Left lobe of liver (tissue), 2 donors: ENCODE measurements around the gene TM9SF4. TPM values are rescaled to one million over a fixed set of nuclear protein-coding genes. Genes with fewer than 3 reads are reported as not detected.
A peak's percentile ranks its signal among the peaks of the same experiment; 100 is the strongest.
"Not testable (repeated sequence)": the region's sequence is repeated elsewhere in the genome, so short reads cannot be mapped to it uniquely, and the experiment has no call there.

Experiments used
- ATAC-seq: fragments of 200-7000 bp; cut with Tn5 transposase; one replicate; pipeline ENCODE4 v1.9.1; 2020; ENCODE audit warnings: mild to moderate bottlenecking, moderate library complexity
- DNase-seq: peaks from one replicate; pipeline ENCODE4 v3.0.0-alpha.2; 2020; ENCODE audit warnings: low spot score
- total RNA-seq: library from RNA; stranded (reverse); gene quantifications from one replicate; pipeline ENCODE4 v1.2.1, GENCODE V29; 2021
- donor health status: DM: no; HTN: no; CAD: no; lungs with moderate emphysema.
- donor health status: DM: no; HTN: yes; CAD: no.

The TM9SF4 gene
- total RNA-seq, 1 donor from 2014 or later = 25.3 TPM

GRCh38 chr20:32188376-32189122 lies 79.0 kb downstream of the TM9SF4 start:
- ATAC-seq (no peak), DNase-seq (no peak)

- no peak for DNase-seq
- ATAC-seq = no peak
These were observed 79.6 kb downstream of the TM9SF4 start for GRCh38 chr20:32189123-32189410.

- no peak for DNase-seq
- ATAC-seq = peak; percentile 35
These were observed 80.4 kb downstream of the TM9SF4 start for GRCh38 chr20:32189691-32190615.

- DNase-seq (no peak), ATAC-seq (peak; percentile 66)
These were observed 81.3 kb downstream of the TM9SF4 start for GRCh38 chr20:32190616-32191415.

- DNase-seq (no peak), ATAC-seq (no peak)
These were observed 81.9 kb downstream of the TM9SF4 start for GRCh38 chr20:32191422-32191821.

GRCh38 chr20:32191873-32192272 lies 82.4 kb downstream of the TM9SF4 start:
- DNase-seq = no peak
- ATAC-seq = no peak

GRCh38 chr20:32192698-32193097 lies 83.2 kb downstream of the TM9SF4 start:
- no peak for ATAC-seq

GRCh38 chr20:32193336-32193735 lies 83.8 kb downstream of the TM9SF4 start:
- not testable (repeated sequence) for ATAC-seq, DNase-seq

More at GRCh38 chr20:32192698-32193097, 83.2 kb downstream of the TM9SF4 start:
- no peak for DNase-seq

GRCh38 chr20:32193996-32194395 lies 84.5 kb downstream of the TM9SF4 start:
- ATAC-seq (no peak), DNase-seq (no peak)

- ATAC-seq (peak; percentile 89), DNase-seq (peak; percentile 89)
These were observed 86.1 kb downstream of the TM9SF4 start for GRCh38 chr20:32195581-32195980.

- DNase-seq = not testable (repeated sequence)
These were observed 87.1 kb downstream of the TM9SF4 start for GRCh38 chr20:32196613-32197012.

GRCh38 chr20:32197136-32197535 lies 87.6 kb downstream of the TM9SF4 start:
- not testable (repeated sequence) for ATAC-seq, DNase-seq

More at GRCh38 chr20:32196613-32197012, 87.1 kb downstream of the TM9SF4 start:
- not testable (repeated sequence) for ATAC-seq

GRCh38 chr20:32199006-32199405 lies 89.5 kb downstream of the TM9SF4 start:
- DNase-seq = no peak
- ATAC-seq = no peak

- DNase-seq (no peak), ATAC-seq (no peak)
These were observed 91.9 kb downstream of the TM9SF4 start for GRCh38 chr20:32201296-32201976.

GRCh38 chr20:32201977-32202363 lies 92.5 kb downstream of the TM9SF4 start:
- DNase-seq = no peak
- ATAC-seq = no peak

- ATAC-seq = no peak
- no peak for DNase-seq
These were observed 94.1 kb downstream of the TM9SF4 start for GRCh38 chr20:32203356-32204204.

- no peak for ATAC-seq
- no peak for DNase-seq
These were observed 94.9 kb downstream of the TM9SF4 start for GRCh38 chr20:32204205-32205109.

- DNase-seq (no peak), ATAC-seq (no peak)
These were observed 95.8 kb downstream of the TM9SF4 start for GRCh38 chr20:32205110-32205842.
